ENCODE results near the gene SMIM7. TPM values are rescaled to one million over a fixed set of nuclear protein-coding genes. Genes with fewer than 3 reads are reported as not detected.

Gene SMIM7
- total RNA-seq, 1 experiment from 2014 or later, result 77.6 TPM

DNA sequence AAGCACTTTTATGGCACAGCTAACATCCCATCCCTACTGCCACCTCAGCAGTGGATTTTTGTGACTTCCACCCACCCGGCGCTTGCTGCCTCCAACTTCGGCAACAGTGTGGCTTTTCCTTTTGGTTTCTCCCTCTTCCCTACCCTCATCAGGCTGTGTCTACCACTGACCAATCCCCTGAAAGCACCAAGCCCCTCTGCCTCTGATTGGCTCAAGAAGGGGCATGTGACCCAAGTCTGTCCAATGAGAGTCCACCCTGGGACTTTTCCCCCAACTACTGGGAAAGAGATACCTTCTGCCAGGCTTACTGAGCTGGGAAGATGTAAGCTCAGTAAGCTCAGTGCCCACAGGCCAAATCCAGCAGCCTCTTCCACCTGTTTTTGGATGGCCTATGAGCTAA, 5.8 kb downstream of the SMIM7 start:
- no peak overlapping the region for H3K9ac ChIP-seq (ENCODE audit: extremely low read depth, insufficient read length, low read length)
- H3K23me2 ChIP-seq (ENCODE audit: insufficient read length, low read depth, low read length, poor library complexity, severe bottlenecking), result no peaks in the 10 kb centered on the region
- H3K23ac ChIP-seq (ENCODE audit: insufficient read length, low read depth, low read length), result no peak overlapping the region
- no peak overlapping the region for H3K27ac ChIP-seq (ENCODE audit: insufficient read length, low read depth, low read length)
- no peaks in the 10 kb centered on the region for H3K4me1 ChIP-seq (ENCODE audit: insufficient read depth, low read length)
- H2BK20ac ChIP-seq (ENCODE audit: low read depth, low read length, poor library complexity, severe bottlenecking), result no peak overlapping the region
- Mint-ChIP-seq H3K27ac (no peak overlapping the region), H3K27me3 (ENCODE audit: low read depth) (no peaks in the 10 kb centered on the region), H3K9me3 (no peaks in the 10 kb centered on the region; a peak in 1 of 5 replicates), H3K36me3 (ENCODE audit: insufficient read depth in 1 of 3, low read depth in 3 of 3) (peaks cover 56 to 92% (median 83%) of the 10 kb centered on the region in 3 experiments), H3K4me1 (0 out of 4 replicates have a peak, but pooled peaks cover 0 to 5% of the 10 kb centered on the region in 2 experiments), H3K4me3 (no peak overlapping the region)
- no peak overlapping the region for H3K18ac ChIP-seq (ENCODE audit: insufficient read length, low read depth, low read length)
- H3K27me3 ChIP-seq (ENCODE audit: insufficient read depth, low read length), result no peaks in the 10 kb centered on the region
- no peak overlapping the region for H3K4me2 ChIP-seq (ENCODE audit: insufficient read depth, insufficient read length, low read length)
- H3K56ac ChIP-seq (ENCODE audit: insufficient read length, low read depth, low read length), result no peak overlapping the region
- H2BK12ac ChIP-seq (ENCODE audit: insufficient read length, low read depth, low read length), result no peak overlapping the region
- H4K8ac ChIP-seq (replicated peaks; ENCODE audit: insufficient read length, low read depth, low read length), result no peak overlapping the region
- WGBS (ENCODE audit: extremely low coverage, insufficient read length, low lambda C conversion rate), result no CpG with 5 or more reads among the region's 3 CpGs
- H2BK5ac ChIP-seq (ENCODE audit: insufficient read length, low read length), result no peak overlapping the region
- no peak overlapping the region for H4K91ac ChIP-seq (ENCODE audit: insufficient read length, low read depth, low read length)
- no peak overlapping the region for H3T11ph ChIP-seq (ENCODE audit: low read length)
- H2BK15ac ChIP-seq (ENCODE audit: low read depth, low read length), result no peak overlapping the region
- H3K4ac ChIP-seq (ENCODE audit: low read depth, low read length), result no peak overlapping the region
- H4K20me1 ChIP-seq (ENCODE audit: control insufficient read depth, insufficient read depth, insufficient read length), result no peaks in the 10 kb centered on the region
- H3K79me2 ChIP-seq (ENCODE audit: insufficient read depth, low read length), result peaks cover 7% of the 10 kb centered on the region; the same call in 1 of the 2 replicates
- H2BK120ac ChIP-seq (ENCODE audit: low read depth, low read length, poor library complexity, severe bottlenecking), result no peak overlapping the region
- no peak overlapping the region for H2AK5ac ChIP-seq (ENCODE audit: insufficient read length, low read length)
- no peak overlapping the region for H2AFZ ChIP-seq (ENCODE audit: low read length)
- H3K79me1 ChIP-seq (ENCODE audit: insufficient read depth, low read depth, low read length, poor library complexity, severe bottlenecking), result peaks cover 10% of the 10 kb centered on the region
- no peak overlapping the region for H3K14ac ChIP-seq (ENCODE audit: insufficient read depth, low read length)
- TF ChIP-seq, protein P1, sequence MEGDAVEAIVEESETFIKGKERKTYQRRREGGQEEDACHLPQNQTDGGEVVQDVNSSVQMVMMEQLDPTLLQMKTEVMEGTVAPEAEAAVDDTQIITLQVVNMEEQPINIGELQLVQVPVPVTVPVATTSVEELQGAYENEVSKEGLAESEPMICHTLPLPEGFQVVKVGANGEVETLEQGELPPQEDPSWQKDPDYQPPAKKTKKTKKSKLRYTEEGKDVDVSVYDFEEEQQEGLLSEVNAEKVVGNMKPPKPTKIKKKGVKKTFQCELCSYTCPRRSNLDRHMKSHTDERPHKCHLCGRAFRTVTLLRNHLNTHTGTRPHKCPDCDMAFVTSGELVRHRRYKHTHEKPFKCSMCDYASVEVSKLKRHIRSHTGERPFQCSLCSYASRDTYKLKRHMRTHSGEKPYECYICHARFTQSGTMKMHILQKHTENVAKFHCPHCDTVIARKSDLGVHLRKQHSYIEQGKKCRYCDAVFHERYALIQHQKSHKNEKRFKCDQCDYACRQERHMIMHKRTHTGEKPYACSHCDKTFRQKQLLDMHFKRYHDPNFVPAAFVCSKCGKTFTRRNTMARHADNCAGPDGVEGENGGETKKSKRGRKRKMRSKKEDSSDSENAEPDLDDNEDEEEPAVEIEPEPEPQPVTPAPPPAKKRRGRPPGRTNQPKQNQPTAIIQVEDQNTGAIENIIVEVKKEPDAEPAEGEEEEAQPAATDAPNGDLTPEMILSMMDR (conservative IDR thresholded peaks at IDR 0.05), result no peak
- DNase-seq, result peak; percentile 35
- H3K9me3 ChIP-seq (ENCODE audit: control insufficient read depth, low read depth, low read length), result no peaks in the 10 kb centered on the region
- no peak overlapping the region for H4K5ac ChIP-seq (ENCODE audit: insufficient read length, low read depth, low read length)

All from H9 (cell line).